GM23338 (cell line): ENCODE measurements around the gene RCAN1.

ENCODE experiments used
- EZH2phosphoT487 ChIP-seq: fragments of 200-600 bp; sonication (generic); IDR thresholded peaks from one replicate; pipeline ENCODE4 v1.8.1; 2018; ENCODE audit warnings: antibody characterized with exemption; ENCODE audit not compliant: unreplicated experiment
- TF ChIP-seq, protein P1 (sequence below), 2 experiments: fragments of 200-600 bp in 1 of 2; sonication (generic) in 1 of 2; conservative IDR thresholded peaks; 2 replicates each; pipeline versions ENCODE4 v1.5.1 to v1.6.1; 2016 to 2017; ENCODE audit warnings: antibody characterized with exemption in 2 of 2, low read depth in 2 of 2, mild to moderate bottlenecking in 2 of 2, moderate library complexity in 1 of 2

GRCh38 chr21:34519016-34519415, 95.9 kb downstream of the RCAN1 start:
- TF ChIP-seq EZH2phosphoT487 = no peak
- TF ChIP-seq, protein P1, sequence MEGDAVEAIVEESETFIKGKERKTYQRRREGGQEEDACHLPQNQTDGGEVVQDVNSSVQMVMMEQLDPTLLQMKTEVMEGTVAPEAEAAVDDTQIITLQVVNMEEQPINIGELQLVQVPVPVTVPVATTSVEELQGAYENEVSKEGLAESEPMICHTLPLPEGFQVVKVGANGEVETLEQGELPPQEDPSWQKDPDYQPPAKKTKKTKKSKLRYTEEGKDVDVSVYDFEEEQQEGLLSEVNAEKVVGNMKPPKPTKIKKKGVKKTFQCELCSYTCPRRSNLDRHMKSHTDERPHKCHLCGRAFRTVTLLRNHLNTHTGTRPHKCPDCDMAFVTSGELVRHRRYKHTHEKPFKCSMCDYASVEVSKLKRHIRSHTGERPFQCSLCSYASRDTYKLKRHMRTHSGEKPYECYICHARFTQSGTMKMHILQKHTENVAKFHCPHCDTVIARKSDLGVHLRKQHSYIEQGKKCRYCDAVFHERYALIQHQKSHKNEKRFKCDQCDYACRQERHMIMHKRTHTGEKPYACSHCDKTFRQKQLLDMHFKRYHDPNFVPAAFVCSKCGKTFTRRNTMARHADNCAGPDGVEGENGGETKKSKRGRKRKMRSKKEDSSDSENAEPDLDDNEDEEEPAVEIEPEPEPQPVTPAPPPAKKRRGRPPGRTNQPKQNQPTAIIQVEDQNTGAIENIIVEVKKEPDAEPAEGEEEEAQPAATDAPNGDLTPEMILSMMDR (conservative IDR thresholded peaks at IDR 0.05; ENCODE audit: low read depth in 2 of 2) = no peak
